H1 (cell line): Measurements from ENCODE around the gene GOLGA7B. TPM values are rescaled to one million over a fixed set of nuclear protein-coding genes. Genes with fewer than 3 reads are reported as not detected.

Source experiments
- BACH1 ChIP-seq: IDR thresholded peaks from 2 replicates; pipeline ENCODE4 v1.6.1; 2012; ENCODE audit warnings: low read length, improper control_type of control experiment
- SRF ChIP-seq: IDR thresholded peaks from 2 replicates; pipeline ENCODE4 v1.6.1; 2011; ENCODE audit warnings: mild to moderate bottlenecking, low read depth, low read length, moderate library complexity
- polyA plus RNA-seq, 7 experiments: library from polyadenylated mRNA; depleted of rRNA in 3 of 7; stranded (reverse) in 5 of 7; unstranded in 2 of 7; fragments of >200 nt in 5 of 7; fragments of 200-250 nt in 2 of 7; gene quantifications; 1 replicate in 5 of 7; 2 replicates in 1 of 7; 4 replicates in 1 of 7; pipeline versions ENCODE4 v1.2.1 to v1.2.3, GENCODE V29; 2011 to 2013; ENCODE audit warnings: missing spikeins in 2 of 7, mixed read lengths in 2 of 7
- total RNA-seq: library from RNA; stranded (reverse); fragmentation: NEBNext Ultra II Directional; extraction: Animal tissue kit (Norgen Biotek cat#: 25700); gene quantifications from 2 replicates; pipeline ENCODE4 v1.2.1, GENCODE V29; 2021
- TF ChIP-seq, protein P1 (sequence below): fragments of 300-600 bp; sonication (generic); IDR thresholded peaks from 2 replicates; pipeline ENCODE4 v1.7.1; 2012; ENCODE audit warnings: low read length, moderate library complexity, mild to moderate bottlenecking, inconsistent platforms; ENCODE audit not compliant: insufficient replicate concordance

GOLGA7B gene
- total and polyA plus RNA-seq, 2 of the 8 experiments (the other 6 are each of a cell fraction or from before 2014, with no cell fraction given) = 0.04 to 0.14 TPM

DNA sequence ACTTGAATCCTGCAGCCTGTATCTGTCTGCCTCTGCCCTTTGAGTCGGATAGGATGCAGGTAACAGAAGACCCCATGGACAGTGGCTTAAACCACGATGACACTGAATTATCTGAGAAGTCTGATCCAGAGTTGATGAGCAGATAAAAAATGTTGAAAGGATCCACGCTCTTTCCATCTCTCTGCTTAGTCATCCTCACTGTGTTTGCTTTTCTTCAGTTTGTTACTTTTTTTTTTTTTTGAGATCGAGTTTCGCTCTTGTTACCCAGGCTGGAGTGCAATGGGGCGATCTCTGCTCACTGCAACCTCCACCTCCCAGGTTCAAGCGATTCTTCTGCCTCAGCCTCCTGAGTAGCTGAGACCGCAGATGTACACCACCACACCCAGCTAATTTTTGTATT lies 36.9 kb upstream of the GOLGA7B start (continued):
- TF ChIP-seq, protein P1, sequence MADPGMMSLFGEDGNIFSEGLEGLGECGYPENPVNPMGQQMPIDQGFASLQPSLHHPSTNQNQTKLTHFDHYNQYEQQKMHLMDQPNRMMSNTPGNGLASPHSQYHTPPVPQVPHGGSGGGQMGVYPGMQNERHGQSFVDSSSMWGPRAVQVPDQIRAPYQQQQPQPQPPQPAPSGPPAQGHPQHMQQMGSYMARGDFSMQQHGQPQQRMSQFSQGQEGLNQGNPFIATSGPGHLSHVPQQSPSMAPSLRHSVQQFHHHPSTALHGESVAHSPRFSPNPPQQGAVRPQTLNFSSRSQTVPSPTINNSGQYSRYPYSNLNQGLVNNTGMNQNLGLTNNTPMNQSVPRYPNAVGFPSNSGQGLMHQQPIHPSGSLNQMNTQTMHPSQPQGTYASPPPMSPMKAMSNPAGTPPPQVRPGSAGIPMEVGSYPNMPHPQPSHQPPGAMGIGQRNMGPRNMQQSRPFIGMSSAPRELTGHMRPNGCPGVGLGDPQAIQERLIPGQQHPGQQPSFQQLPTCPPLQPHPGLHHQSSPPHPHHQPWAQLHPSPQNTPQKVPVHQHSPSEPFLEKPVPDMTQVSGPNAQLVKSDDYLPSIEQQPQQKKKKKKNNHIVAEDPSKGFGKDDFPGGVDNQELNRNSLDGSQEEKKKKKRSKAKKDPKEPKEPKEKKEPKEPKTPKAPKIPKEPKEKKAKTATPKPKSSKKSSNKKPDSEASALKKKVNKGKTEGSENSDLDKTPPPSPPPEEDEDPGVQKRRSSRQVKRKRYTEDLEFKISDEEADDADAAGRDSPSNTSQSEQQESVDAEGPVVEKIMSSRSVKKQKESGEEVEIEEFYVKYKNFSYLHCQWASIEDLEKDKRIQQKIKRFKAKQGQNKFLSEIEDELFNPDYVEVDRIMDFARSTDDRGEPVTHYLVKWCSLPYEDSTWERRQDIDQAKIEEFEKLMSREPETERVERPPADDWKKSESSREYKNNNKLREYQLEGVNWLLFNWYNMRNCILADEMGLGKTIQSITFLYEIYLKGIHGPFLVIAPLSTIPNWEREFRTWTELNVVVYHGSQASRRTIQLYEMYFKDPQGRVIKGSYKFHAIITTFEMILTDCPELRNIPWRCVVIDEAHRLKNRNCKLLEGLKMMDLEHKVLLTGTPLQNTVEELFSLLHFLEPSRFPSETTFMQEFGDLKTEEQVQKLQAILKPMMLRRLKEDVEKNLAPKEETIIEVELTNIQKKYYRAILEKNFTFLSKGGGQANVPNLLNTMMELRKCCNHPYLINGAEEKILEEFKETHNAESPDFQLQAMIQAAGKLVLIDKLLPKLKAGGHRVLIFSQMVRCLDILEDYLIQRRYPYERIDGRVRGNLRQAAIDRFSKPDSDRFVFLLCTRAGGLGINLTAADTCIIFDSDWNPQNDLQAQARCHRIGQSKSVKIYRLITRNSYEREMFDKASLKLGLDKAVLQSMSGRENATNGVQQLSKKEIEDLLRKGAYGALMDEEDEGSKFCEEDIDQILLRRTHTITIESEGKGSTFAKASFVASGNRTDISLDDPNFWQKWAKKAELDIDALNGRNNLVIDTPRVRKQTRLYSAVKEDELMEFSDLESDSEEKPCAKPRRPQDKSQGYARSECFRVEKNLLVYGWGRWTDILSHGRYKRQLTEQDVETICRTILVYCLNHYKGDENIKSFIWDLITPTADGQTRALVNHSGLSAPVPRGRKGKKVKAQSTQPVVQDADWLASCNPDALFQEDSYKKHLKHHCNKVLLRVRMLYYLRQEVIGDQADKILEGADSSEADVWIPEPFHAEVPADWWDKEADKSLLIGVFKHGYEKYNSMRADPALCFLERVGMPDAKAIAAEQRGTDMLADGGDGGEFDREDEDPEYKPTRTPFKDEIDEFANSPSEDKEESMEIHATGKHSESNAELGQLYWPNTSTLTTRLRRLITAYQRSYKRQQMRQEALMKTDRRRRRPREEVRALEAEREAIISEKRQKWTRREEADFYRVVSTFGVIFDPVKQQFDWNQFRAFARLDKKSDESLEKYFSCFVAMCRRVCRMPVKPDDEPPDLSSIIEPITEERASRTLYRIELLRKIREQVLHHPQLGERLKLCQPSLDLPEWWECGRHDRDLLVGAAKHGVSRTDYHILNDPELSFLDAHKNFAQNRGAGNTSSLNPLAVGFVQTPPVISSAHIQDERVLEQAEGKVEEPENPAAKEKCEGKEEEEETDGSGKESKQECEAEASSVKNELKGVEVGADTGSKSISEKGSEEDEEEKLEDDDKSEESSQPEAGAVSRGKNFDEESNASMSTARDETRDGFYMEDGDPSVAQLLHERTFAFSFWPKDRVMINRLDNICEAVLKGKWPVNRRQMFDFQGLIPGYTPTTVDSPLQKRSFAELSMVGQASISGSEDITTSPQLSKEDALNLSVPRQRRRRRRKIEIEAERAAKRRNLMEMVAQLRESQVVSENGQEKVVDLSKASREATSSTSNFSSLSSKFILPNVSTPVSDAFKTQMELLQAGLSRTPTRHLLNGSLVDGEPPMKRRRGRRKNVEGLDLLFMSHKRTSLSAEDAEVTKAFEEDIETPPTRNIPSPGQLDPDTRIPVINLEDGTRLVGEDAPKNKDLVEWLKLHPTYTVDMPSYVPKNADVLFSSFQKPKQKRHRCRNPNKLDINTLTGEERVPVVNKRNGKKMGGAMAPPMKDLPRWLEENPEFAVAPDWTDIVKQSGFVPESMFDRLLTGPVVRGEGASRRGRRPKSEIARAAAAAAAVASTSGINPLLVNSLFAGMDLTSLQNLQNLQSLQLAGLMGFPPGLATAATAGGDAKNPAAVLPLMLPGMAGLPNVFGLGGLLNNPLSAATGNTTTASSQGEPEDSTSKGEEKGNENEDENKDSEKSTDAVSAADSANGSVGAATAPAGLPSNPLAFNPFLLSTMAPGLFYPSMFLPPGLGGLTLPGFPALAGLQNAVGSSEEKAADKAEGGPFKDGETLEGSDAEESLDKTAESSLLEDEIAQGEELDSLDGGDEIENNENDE = no peak
- TF ChIP-seq SRF = no peak
- no peak for TF ChIP-seq BACH1
